NCI-H2171 treated with DMSO at 0.1 percent for 48 hours (cell line): Measurements from ENCODE around the gene INPP4B.

ENCODE experiments used
- DNase-seq: peaks from one replicate; lab custom pipeline; 2025; lab: John Stamatoyannopoulos, UW

The INPP4B gene

DNA sequence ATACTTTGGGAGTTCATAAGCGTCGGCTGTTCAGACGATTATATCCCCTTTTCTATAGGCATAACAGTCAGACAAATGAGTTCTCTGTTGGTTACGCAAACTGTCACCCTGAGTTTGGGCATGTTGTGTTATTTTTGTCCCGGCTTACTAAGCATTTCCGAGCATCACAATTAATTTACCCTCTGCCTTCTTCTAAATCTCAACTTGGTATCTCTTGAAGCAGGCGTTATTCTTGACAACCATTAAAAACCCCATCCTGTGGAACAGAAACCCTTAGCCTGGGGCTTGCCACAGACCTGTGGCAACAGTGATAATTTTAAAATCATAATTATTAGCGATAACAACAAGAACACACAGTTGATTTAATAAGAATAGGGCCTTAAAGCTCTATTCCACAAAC is 558.7 kb downstream of the INPP4B start:
- DNase-seq = no peak

DNA sequence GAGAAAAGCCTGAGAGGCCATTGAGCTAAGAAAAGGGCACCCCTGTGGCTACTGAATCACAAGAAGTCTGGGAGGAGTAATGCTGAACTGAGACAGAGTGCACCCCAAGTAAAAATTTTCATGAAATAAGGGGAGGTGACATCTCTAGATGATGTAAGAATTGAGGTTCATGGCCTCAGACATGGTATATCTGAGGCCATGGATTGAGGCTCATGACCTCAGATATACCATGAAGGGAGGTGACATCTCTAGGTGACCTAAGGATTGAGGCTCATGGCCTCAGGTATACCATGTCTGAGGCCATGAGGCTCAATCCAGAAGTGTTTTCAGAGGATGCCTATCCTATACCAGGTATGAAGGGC is 560.9 kb downstream of the INPP4B start:
- DNase-seq = no peak

DNA sequence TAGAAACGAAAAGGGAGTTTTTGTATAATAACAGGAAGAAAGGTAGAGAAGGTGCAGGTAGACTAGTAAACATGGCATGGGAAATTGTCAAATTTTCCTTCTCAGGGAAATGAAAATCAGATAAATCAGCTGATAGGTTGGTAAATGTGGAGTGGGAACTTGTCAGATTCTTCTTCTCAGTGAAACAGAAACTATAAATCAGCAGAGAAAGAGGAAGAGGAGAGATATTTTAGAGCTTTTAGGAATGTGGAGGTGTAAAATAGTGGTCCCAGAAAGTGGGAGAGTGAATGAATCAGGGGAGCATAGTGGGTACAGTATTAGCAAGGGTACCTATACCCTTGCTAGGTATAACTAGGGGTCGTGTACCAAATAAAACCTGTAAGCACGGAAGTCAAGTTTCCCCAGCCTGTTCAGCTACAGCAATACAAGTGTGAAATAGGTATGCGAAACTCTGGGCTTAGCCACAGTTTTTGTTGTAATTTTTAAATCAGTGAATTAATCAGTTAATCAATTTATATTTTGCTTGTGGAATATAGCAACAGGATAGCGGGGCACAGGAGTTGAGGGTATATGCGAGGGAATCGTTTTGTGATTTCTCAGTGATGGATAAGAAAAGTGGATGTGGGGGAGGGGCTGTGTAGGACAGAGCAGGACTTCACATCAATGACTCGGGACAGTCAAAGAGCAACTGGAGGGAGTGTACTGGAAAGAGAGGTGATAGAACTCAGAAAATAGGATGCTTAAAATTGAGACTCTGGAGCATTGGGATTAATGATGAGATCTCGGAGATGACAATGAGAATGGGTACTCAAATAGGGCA is 561.5 kb downstream of the INPP4B start:
- no peak for DNase-seq

DNA sequence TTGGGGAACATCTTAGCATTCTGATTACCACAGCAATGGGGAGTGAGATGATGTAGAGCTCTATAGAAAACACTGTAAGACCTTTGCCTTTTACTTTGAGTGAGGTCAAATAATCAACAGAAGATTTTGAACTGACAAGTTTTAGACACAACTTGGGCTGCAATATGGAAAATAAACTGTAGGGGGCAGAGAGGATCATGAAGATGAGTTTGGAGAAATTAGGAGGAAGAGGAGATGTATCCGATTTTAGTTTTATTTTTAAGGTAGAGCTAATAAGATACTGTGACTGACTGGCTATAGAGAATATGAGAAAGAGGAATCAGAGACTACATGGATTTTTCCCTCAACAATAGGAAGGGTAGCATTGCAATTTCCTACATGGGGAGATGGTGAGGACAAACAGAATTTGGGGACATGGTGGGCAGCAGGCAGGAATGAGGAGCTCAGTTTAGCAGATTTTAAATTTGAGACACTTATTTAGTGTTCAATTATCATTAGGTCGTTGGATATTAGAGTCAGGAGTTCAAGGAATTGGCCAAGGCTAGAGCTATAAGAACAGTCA is 563.1 kb downstream of the INPP4B start:
- DNase-seq = no peak

DNA sequence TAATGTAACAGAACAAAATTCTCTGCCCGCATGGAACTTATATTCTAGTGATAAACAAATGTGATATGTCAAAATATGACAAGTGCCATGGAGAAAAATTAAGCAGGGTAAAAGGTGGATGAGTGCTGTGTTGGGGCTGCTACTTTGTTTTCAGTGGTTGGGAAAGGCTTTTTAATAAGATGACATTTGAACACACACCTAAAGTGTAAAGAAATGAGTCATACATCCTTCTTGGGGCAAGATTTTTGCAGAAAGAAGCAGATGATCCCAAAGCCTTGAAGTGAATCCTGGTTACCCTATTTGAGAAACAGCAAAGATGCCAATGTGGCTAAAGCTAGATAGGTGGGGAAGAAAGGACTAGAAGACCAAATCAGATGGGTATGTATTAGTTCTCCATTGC is 564.1 kb downstream of the INPP4B start:
- DNase-seq = no peak

DNA sequence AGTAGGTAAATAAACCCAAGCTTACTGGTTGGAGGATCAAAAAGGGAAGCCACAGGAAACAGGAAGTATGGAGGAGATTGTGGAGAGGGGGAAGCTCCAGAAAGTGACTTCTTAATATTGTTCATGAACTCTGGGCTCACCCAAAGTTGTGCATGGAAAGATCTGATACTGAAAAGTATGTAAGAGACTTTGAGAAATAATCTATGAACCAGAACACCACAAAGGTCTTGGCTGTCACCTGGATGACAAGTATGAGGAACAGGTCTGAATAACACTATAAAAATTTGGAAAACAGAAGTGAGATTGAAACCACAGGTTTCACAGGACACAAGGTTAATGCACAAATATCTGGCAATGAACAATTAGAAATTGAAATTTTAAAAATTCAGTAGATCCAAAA is 567.4 kb downstream of the INPP4B start:
- no peak for DNase-seq

DNA sequence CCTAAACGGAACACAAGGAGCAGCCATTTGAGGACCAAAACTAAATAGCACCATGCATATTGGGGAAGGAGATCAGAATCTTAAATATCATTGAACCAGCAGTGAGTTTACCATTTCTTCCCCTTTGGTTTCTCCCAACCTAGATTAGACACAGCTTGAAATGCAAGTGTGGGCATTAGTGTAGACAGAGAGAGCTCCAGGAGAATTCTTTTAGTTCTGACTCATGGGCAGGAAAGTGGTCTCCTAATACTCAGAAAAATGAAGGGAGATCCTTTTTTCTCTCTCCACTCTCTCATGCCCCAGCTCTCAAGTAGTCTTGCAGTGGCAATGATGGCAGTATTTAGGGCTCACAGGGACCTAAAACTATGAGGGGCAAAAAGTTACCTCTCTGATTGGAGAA is 567.9 kb downstream of the INPP4B start:
- DNase-seq = no peak

DNA sequence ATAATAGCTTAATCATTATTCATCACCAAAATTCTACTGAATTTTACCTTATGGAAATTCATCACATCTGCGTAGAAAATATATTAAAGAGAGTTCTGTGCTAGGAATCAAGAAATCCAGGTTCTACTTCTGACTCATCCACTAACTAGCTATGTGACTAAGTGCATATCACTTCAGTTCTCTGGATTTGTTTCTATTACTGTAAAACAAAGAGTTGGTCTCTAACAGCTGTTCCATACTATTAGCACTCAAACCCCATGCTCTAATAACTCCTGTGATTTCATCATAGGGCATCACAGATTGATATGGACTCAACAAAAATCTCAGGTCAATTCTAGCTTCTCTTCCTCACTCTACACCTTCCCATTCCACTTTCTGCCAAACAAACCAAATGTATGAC is 572.0 kb downstream of the INPP4B start:
- DNase-seq = no peak

DNA sequence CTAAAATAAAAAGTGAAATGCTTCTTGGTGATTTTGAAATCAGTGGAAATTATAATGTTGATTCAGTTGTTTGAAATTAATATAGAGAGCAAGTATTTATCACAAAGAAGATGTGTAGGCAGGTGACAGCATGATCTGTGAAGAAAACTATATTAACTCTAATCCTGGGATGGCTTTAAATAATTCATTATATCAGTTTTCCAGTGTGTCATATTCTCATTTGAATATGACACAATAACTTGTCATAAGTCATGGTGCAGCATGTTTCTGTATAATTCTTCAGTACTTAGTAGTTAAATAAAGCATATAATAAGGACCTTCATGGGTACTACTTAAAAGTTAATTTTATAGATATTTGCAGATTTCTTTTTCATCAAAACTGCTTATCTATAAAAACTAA is 573.6 kb downstream of the INPP4B start:
- no peak for DNase-seq

DNA sequence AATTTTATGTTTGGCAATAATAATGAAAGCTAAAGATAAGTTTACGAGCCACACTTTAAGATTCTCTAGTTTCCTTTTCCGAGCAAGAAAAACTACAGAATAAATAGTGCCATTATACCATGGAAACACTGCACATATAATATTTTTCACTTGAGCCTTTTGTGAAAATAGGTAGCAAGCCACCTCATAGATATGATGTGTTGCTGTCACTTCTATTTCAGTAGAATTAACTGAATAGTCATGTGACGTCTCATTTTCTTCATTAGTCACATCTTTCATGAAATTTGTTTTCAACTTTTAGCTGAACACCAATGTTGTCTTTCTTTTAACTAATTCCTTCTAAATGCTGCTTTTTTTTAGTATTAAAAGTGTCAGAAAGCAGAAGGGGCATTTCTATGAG is 574.3 kb downstream of the INPP4B start:
- DNase-seq = no peak

DNA sequence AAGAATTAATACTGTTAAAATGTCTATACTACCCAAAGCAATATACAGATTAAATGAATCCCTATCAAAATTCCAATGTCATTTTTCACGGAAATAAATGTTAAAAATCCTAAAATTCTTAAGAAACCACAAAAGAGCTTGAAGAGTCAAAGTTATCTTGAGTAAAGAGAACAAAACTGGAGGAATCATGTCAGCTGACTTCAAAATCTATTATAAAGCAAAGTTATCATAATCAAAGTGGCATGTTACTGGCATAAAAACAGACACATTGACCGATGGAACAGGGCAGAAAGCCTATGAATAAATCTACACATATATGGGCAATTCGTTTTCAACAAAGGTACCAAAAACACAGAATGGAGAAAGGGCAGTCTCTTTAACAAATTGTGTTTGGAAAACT is 579.0 kb downstream of the INPP4B start:
- DNase-seq = no peak

DNA sequence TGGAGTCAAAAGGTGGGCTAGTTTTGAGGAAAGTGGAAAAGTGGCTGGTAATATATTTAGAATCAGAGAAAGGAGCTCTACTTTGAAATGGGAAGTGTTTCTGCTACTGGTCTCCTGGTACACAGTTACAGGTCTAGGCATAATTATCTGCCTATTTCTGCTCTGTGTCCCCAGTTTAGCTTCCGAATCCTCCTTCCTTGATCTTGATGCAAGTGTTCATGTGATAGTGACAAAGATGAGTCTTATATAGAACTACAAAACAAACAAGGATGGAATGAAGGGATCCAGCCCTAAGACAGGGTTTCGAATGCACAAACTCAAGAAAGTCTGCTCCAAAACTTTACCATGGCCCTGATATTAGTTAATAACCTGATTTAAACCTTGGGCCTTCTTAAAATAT is 580.2 kb downstream of the INPP4B start:
- DNase-seq = no peak

DNA sequence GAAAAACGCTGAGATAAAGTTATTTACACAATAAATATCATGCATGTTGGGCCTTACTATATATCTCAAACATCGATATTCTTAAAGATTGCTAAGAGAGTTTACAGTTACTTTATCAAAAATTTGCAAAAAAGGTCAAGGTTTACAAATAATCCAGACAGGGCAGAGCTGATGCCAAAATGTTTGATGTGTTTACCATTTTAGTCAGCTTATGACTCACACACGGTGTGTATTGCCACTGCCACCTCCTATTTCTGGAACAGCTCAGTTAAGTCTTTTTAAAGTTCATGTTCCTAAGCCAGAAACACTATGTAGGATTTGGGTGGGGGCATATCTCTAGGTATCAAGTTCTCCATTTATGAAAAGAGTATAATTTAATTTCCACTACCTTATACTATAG is 580.6 kb downstream of the INPP4B start:
- no peak for DNase-seq

DNA sequence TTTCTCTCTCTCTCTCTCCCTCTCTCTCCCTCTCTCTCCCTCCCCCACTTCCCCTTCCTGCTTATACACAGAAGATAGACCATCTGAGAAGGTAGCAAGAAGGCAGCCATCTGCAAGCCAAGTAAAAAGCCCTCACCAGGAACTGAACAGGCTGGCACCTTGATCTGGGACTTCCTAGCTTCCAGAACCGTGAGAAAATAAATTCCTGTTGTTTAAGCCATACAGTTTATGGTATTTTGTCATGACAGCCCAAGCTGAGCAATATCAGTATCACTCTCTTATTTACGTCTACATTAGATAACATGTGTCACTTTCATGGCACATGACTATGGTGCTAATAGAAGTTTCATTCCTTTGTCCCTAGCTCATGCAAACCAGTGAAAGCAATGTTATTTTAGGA is 581.1 kb downstream of the INPP4B start:
- no peak for DNase-seq

DNA sequence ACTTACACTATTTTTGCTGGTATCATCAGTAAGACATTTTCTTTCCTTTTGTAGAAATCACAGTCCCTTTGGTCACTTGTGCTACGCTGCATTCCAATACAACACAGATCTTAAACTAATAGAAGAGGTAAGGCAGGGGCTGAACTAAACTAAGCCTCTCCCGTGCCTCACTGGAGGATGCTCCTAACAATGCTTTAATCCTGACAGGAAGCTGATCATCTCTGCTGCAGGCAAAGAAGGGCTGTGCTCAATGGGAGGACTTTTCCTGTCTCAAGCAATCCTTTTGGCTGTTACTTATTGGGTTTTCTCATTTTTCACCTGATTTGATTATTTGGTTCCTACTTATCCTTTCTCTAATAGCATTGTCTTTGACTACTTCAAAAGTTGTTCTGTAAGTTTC is 583.1 kb downstream of the INPP4B start:
- DNase-seq = no peak

DNA sequence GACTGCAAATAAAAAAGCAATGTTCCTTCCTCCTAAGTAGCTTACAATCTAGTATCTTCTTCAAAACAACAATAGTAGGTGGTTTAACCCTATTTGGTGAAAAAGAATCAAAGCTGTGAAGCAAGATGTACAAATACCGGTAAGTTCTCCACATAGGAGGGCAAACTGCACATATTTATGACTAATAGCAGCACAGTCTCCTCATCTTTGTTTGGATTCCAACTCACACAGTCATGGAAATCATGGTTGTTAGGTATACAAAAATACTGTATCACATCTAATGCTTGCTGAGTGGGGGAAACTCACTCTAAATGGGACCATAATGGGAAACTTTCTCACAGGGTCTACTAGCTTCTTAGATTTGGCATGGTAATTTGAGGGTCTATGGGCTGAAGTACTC is 597.2 kb downstream of the INPP4B start:
- DNase-seq = no peak

DNA sequence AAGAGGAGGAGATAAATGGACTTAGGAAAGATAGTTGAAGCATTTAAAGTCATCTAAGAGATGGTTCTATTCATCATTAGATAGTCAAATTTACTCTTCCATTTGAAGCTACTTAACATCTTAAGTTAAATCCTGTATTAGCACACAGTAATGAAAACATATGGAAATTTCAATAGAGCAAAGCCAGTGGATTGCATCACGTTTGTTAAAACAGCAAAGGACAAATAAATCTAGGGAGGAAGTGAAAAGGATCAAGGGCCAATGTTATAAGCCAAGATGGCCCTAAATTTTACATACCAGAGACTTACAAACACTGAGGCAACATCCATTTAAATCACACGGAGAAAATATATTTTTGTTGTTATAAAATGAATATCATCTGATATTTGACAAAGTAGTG is 602.8 kb downstream of the INPP4B start:
- no peak for DNase-seq

DNA sequence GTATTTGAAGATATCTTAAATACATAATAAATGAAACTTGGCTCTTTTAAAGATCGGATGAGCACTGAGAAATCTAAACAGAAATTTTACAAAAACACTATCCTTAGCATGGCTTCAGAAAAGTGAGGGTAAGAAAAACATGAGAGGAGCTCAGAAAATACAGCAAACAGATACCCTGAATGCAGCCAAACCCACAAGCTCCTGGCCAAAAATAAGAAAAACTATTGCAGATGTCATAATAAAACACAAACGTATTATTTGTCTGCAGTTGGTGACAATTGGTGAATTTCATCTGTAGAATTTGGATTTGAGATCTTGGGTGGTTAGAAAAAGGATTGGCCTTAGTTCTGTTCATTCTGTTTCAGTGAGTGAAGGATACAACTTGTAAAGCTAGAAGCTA is 603.9 kb downstream of the INPP4B start:
- DNase-seq = no peak

DNA sequence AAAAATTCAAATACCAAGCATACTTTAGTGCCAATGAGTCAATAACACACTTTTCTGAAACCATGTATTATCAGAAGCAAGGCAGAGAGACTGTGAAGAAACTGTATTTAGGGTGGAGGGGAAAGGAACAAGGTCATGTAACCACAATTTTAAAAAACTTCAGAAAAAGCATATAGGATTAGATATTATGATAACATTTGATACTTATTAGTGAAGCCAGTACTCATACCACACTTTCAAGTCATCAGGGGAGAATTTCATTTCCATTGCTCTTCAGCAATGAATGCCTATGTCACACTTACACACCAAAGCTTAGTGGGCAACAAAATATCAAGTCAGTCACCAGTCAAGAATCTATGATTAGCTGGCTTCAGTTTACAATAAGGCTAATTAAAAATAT is 607.5 kb downstream of the INPP4B start:
- DNase-seq = no peak

DNA sequence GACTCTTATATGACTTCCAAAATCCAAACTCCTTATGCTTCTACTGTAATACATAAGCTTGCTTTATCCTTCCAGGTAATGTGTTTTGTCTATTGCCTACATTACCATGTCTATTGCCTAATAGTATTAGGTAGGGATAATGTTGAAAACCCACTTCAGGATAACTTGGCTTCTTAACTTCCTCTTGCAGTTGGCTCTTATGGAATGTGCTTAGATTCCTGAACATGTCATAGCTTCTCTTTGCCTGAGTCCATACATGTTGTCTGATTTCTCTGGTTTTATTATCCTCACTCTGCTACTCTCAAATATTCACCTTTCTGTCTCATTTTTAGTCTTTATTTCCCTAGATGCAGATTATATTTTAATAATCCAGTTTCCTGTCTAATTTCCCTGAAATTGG is 609.8 kb downstream of the INPP4B start:
- DNase-seq = no peak

DNA sequence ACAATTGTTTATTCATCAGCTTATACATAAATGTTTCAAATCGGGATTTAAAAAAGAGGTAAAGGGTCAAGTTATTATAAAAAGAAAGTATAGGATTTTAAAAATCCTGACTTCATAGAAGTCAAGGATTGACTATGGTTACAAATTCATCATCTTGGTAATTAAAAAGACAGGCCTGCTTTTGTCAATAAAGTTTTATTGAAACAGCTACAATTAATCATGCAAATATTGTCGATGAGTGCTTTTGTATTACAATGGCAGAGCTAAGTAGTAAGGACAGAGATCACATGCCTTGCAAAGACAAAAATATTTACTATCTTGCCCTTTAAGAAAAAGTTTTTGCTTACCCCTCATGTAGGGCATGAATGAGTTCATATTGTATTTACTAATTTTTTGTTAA is 614.3 kb downstream of the INPP4B start:
- no peak for DNase-seq

DNA sequence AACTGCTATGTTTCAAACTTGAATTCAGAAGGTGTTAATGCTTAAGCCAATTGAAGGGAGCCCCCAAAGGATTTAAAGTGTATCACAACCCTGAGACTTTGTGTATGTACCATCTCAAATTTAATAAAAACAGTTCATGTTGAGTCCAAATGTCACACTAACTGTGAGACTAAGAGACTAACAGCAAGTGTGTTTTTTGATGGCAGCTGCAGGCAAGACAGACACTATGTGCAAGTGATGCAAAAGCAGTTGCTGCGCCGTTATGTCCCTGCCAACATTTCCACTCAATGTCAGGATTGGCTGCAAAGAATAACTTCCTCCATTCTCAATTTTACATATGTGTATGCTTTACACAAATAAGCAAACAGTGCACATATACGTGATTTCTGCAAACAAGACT is 615.1 kb downstream of the INPP4B start:
- DNase-seq = no peak

DNA sequence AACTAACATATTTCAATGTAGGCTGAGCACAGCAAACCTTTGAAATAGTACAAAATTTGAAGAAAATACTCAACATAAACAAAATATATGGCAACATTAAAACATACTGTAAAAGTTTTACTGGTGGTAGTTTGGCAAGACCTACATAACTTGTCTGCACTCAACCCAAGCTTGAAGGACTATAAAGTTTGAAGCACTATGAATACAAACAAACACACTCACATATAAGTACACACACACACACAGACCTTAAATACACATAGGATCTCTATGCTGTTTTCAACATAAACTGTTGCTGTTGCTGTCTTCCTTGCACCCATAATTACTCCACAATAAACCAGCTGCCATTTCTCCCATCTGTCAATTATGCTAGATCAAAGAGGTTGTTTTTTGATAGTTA is 620.1 kb downstream of the INPP4B start:
- DNase-seq = no peak

DNA sequence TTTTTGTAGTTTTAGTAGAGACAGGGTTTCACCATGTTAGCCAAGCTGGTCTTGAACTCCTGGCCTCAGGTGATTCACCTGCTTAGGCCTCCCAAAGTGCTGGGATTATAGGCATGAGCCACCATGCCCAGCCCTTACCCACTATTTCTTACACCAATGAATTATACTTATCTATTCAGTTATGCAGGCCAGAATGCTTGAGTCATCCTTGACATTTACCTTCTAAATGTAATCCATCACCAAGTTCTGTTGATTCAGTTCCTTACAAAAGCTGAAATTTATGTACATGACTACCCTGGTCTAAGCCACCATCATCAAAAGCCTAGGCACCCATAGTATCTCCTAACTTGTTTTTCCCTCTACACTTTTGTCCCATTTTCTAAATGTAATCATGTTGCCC is 624.0 kb downstream of the INPP4B start:
- DNase-seq = no peak
